Activated CD8-positive, alpha-beta memory T cell treated with anti-CD3 and anti-CD28 coated beads, Interleukin-2, amount 50 U/mL, for 24 hours (primary cell): ENCODE data around the gene EOGT.

ENCODE experiments used
- DNase-seq: peaks from one replicate; pipeline ENCODE4 v3.0.0-alpha.2; 2020; ENCODE audit errors: extremely low read depth

EOGT gene

GRCh38 chr3:69013253-69014021, at the start of gene EOGT:
Gene EOGT (minus strand): TSS chr3:69013684. CDS start chr3:69009846, 3,838 bp downstream.
- peak; percentile 50 for DNase-seq

GRCh38 chr3:69059688-69060087, 46.2 kb upstream of the EOGT start:
- no peak for DNase-seq

- DNase-seq: no peak
Measured at GRCh38 chr3:69058947-69059224, 45.4 kb upstream of the EOGT start.

GRCh38 chr3:69058180-69058946, 44.9 kb upstream of the EOGT start:
- no peak for DNase-seq

- no peak for DNase-seq
Measured at GRCh38 chr3:69052472-69052898, 39.0 kb upstream of the EOGT start.

GRCh38 chr3:69051756-69052471, 38.4 kb upstream of the EOGT start, which contains the start of gene TMF1:
Gene TMF1 (minus strand): TSS chr3:69052333. CDS start chr3:69052086, 247 bp downstream.
- DNase-seq: peak; percentile 95

- DNase-seq: no peak
Measured at GRCh38 chr3:69048990-69049389, 35.5 kb upstream of the EOGT start.

GRCh38 chr3:69044608-69045007, 31.1 kb upstream of the EOGT start:
- no peak for DNase-seq

GRCh38 chr3:69033470-69033869, 20.0 kb upstream of the EOGT start:
- no peak for DNase-seq

GRCh38 chr3:69032737-69033136, 19.3 kb upstream of the EOGT start:
- DNase-seq: no peak

GRCh38 chr3:69032142-69032541, 18.7 kb upstream of the EOGT start:
- no peak for DNase-seq

- DNase-seq: no peak
Measured at GRCh38 chr3:69031635-69032034, 18.2 kb upstream of the EOGT start.

GRCh38 chr3:69020857-69021256, 7.4 kb upstream of the EOGT start:
- no peak for DNase-seq

- no peak for DNase-seq
Measured at GRCh38 chr3:69020424-69020823, 6.9 kb upstream of the EOGT start.

GRCh38 chr3:69016901-69017300, 3.4 kb upstream of the EOGT start:
- DNase-seq: no peak

- no peak for DNase-seq
Measured at GRCh38 chr3:69016102-69016501, 2.6 kb upstream of the EOGT start.

- DNase-seq: no peak
Measured at GRCh38 chr3:69014022-69014580, 617 bp upstream of the EOGT start.

- DNase-seq: no peak
Measured at GRCh38 chr3:69012800-69013252, 658 bp downstream of the EOGT start.

GRCh38 chr3:69012100-69012799, 1.2 kb downstream of the EOGT start:
- no peak for DNase-seq

- DNase-seq: no peak
Measured at GRCh38 chr3:69011096-69011730, 2.3 kb downstream of the EOGT start.
